T-helper 9 cell (primary cell): Measurements from ENCODE around the gene PTTG1.

Source experiments
- DNase-seq: peaks from one replicate; pipeline ENCODE4 v3.0.0-alpha.2; 2020

PTTG1 gene

GRCh38 chr5:160474084-160474483 is 52.4 kb downstream of the PTTG1 start:
- no peak for DNase-seq

GRCh38 chr5:160475864-160476438 is 54.3 kb downstream of the PTTG1 start:
- no peak for DNase-seq

- no peak for DNase-seq
Measured at GRCh38 chr5:160477266-160477970, 55.8 kb downstream of the PTTG1 start.

DNA sequence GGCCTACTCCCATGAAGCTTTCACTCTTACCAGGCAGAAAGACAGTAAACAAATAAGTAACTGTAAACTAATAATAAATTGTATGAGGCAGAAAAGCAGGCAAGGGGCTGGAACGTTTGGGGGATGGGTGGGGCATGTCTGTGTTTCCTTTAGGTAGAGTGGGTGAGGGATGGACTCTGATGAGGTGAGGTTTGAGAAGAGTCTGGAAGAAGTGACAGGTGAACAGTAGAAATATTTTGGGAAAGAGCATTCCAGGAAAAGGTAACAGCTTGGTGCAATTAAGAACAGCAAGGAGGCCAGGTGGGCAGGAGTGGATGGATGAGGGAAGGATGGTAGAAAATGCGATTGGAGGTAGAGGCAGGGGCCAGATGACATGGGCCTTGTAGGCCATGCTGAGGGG is 56.5 kb downstream of the PTTG1 start:
- no peak for DNase-seq
